NCI-H345 treated with DMSO at 0.1 percent for 48 hours (cell line): ENCODE results near the gene PLPP1.
A peak's percentile ranks its signal among the peaks of the same experiment; 100 is the strongest.

Source experiments
- DNase-seq: peaks from one replicate; lab custom pipeline; 2025; ENCODE audit not compliant: unreplicated experiment; lab: John Stamatoyannopoulos, UW

The PLPP1 gene

GRCh38 chr5:55450050-55450765 lies 84.6 kb downstream of the PLPP1 start:
- DNase-seq: no peak

GRCh38 chr5:55446640-55447351 lies 88.0 kb downstream of the PLPP1 start:
- no peak for DNase-seq

GRCh38 chr5:55445791-55446190 lies 89.0 kb downstream of the PLPP1 start:
- DNase-seq: no peak

GRCh38 chr5:55441954-55442353 lies 92.8 kb downstream of the PLPP1 start:
- DNase-seq: no peak

GRCh38 chr5:55441107-55441771 lies 93.5 kb downstream of the PLPP1 start:
- DNase-seq: peak; percentile 53

- DNase-seq: no peak
Observed at GRCh38 chr5:55440188-55440646, 94.5 kb downstream of the PLPP1 start.

- DNase-seq: no peak
Observed at GRCh38 chr5:55438998-55439397, 95.8 kb downstream of the PLPP1 start.

- DNase-seq: no peak
Observed at GRCh38 chr5:55437859-55438206, 96.9 kb downstream of the PLPP1 start.

- DNase-seq: no peak
Observed at GRCh38 chr5:55437452-55437851, 97.3 kb downstream of the PLPP1 start.

DNA sequence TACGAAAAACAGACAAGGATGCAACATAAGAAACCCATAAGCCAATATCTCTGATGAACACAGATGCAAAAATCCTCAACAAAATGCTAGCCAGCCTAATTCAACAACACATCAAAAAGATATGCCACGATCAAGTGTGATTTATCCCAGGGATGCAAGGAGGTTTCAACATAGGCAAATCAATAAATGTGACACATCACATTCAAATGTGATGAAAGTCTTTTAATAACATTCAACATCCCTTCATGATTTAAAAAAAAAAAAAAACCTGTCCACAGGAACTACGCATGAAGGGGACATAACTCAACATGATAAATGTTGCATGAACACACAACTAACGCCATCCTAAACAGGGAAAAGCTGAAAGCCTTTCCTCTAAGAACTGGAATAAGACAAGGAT lies 102.2 kb downstream of the PLPP1 start:
- no peak for DNase-seq

DNA sequence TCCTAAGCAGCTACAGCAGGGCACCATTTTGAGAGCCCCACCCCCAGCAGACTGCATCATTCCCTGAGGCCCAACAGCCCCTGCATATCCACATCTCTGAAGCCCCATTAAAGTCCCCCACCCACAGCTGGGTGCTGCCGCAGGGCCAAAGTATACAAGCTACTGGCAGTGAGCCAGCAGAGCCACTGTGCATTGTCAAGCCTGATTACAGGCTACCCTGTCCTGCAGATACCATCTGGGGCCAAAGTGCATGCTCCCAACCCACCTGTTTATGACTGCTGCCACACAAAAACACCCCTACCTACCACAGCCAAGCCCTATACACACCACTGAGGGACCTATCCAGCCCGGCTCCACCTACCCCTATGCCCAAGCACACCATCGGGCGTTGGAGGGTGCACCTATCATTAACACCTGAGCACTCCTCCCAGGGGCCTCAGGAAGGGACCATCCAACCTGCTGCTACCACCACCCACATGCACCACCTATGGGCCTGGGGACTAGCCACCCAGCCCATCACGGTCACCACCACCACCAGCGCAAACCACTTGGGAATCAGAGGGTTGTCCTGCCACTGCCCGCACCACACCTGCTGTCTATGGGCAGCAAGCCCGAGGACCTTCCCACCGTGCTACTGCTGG lies 105.0 kb downstream of the PLPP1 start:
- peak; percentile 49 for DNase-seq

- no peak for DNase-seq
Observed at GRCh38 chr5:55429221-55429612, 105.5 kb downstream of the PLPP1 start.

DNA sequence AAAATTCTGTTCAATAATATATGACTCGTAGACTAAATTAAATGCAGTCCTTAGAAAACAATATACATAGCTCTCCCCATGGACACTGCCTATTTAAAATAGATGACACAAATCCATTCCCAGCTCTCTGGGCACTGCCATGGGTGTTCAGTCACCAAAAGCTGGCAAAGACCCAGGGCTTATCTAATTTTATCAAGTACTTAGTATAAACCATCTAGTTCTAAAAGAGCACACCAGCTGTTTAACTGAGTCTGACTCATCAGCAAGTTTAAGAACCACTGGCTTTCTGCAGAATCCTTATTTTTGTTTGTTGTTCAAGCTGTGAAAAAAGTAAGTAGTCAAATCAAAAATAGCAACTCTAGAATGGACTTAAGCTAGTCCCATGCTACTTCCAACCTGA lies 107.6 kb downstream of the PLPP1 start:
- no peak for DNase-seq

DNA sequence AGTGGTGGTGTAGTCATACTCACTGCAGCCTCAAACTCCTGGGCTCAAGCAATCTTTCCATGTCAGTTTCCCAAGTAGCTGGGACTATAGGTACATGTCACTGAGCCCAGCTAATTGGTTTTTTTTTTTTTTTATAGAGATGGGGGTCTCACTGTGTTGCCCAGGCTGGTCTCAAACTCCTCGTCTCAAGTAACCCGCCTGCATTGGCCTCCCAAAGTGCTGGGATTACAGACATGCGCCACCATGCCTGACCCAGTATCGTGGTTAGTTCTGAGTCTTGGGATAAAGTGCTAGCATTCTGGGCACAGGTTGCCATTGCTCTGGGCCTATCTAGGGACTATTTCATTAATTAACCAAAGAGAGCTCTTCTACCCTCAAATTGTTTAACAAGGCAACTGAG lies 108.3 kb downstream of the PLPP1 start:
- DNase-seq: no peak

- no peak for DNase-seq
Observed at GRCh38 chr5:55421074-55421529, 113.7 kb downstream of the PLPP1 start.

GRCh38 chr5:55418994-55419968 lies 115.5 kb downstream of the PLPP1 start:
- DNase-seq: no peak

- DNase-seq: no peak
Observed at GRCh38 chr5:55416306-55416705, 118.5 kb downstream of the PLPP1 start.

DNA sequence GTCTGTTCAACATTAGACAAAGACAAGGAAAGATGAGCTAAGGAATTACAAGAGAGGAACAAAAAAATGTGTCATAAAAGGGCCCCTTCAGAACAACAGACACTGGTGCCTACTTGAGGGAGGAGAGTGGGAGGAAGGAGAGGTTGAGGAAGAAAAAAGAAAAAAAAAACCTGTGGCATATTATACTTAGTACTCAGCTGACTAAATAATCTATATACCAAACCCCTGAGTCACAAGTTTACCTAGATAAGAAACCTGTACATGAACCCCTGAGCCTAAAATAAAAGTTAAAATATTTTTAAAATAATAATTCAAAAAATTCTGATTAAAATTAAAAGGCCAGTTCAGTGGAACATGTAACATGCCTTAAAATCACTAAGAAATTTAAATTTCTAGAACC lies 119.7 kb downstream of the PLPP1 start:
- no peak for DNase-seq

DNA sequence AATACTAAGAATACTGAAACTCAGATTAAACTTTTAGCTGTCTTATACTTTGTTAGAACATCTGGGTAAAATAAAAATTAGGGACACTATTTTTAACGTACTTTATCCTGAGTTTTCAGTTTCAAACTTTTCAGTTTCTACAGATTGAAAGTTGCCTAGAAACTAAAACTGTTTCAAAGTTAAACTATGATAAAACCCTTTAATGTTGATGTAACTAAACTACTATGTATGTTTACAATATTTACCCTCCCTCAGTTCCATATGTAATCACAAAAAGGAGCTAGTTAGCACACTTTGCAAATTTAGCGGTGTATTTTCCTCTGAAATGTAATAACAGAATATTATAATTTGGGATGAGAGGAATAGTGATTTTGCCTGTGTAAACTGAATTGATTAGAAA lies 121.1 kb downstream of the PLPP1 start:
- no peak for DNase-seq

DNA sequence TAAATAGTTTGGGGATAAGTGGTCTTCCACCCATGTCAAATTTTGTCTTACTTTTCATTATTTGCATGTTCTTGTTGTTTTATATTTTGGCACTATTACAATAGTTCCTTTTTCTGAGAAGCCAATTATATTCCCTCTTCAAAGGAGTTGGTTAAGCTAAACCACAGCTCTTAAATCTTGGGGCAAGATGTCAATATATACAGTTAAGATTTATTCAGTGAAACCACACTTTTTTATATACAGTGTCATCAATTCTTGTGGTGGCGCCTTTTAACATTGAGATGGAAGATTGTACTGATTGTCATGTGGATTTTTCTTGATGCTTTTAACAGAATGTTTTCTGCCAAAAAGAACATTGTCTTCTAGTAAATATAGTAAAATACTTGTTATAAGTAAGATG lies 122.9 kb downstream of the PLPP1 start:
- no peak for DNase-seq
